ENCODE measurements around the gene STK4.

- TF ChIP-seq CTCF (IDR thresholded peaks at IDR 0.05; ENCODE audit: control extremely low read depth in 1 of 3, insufficient read depth in 1 of 3, low read depth in 1 of 3, low read length in 3 of 3) (no peak), BRCA1 (IDR thresholded peaks at IDR 0.05; ENCODE audit: low read depth, low read length) (no peak), GTF2F1 (IDR thresholded peaks at IDR 0.05; ENCODE audit: borderline replicate concordance, low read depth, low read length) (no peak), SP1 (IDR thresholded peaks at IDR 0.05; ENCODE audit: low read depth, low read length) (no peak), TBP (IDR thresholded peaks at IDR 0.05; ENCODE audit: low read depth, low read length) (no peak), CREB1 (IDR thresholded peaks at IDR 0.05) (no peak), RAD21 (IDR thresholded peaks at IDR 0.05 in 1 of 2, conservative IDR thresholded peaks at IDR 0.05 in 1 of 2; ENCODE audit: low read depth in 2 of 2, low read length in 2 of 2) (no peak), EP300 (IDR thresholded peaks at IDR 0.05; ENCODE audit: borderline replicate concordance in 1 of 2, low read depth in 2 of 2, low read length in 2 of 2) (no peak), USF2 (IDR thresholded peaks at IDR 0.05; ENCODE audit: low read length) (no peak), RNF2 (IDR thresholded peaks at IDR 0.05; ENCODE audit: borderline replicate concordance, low read depth, low read length, missing control alignments, poor library complexity, severe bottlenecking) (no peak), POLR2AphosphoS5 (IDR thresholded peaks at IDR 0.05; ENCODE audit: low read depth, low read length) (no peak), SRF (IDR thresholded peaks at IDR 0.05; ENCODE audit: low read depth, low read length) (no peak)
These were observed 5.1 kb upstream of the STK4 start for GRCh38 chr20:44961011-44961869.

Data from H1 (cell line).